HG03565 (cell line): ENCODE data around the gene APBB2.
"Not testable (repeated sequence)": the region's sequence is repeated elsewhere in the genome, so short reads cannot be mapped to it uniquely, and the experiment has no call there.

ENCODE experiments used
- ATAC-seq: cut with Tn5 transposase; IDR thresholded peaks from one replicate; pipeline ENCODE4 v1.9.1; 2021; ENCODE audit warnings: mild to moderate bottlenecking, moderate library complexity; ENCODE audit not compliant: unreplicated experiment

Gene APBB2

DNA sequence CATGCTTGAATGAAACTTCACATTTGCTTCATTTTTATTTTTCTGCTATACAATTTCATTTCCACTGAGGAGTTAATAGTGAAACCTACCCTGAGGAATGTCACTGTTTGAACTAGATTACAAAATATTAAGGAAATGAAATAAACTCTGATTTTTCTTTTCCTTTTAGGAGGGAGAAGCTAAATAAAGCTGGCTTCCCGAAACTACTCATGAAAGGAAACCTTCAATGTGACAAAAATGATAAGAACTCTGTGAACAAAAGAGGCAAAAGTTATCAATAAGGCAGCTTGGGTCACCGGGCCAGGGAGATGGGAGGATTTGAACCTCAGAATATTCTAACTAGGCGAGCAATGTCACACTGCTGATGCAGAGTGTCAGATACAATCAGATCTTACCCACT lies 185.2 kb downstream of the APBB2 start:
- no peak for ATAC-seq

DNA sequence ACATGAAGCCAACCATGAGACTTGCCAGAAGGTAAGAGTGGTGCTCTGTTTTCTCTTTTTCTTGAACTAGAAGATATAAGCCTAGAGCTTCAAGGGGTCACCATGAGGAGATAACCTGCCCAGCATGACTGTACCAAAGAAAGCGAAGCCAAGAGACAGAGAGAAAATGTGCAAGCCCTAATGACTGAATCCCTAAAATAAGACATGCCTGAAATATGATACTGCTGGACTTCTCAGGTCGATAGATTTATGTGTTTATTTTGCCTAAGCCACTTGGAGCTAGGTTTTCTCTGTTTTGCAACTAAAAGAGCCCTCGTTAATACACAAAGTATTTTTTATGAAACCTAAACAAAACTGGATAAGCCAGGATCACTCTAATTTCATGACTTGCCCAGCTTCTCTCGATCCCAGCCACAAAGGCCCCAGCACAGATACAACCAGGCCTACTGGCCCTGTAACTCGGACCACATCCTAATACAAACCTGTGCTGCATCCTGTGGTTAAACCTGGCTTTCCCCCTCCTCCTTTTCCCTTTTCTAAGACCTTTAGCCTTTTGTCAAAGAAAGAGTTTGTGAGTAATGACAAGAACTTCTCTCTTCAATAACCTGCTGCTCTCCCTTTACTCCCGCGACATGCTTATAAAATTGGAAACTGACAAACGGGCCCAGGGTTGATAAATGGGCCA lies 185.8 kb downstream of the APBB2 start:
- ATAC-seq = no peak

DNA sequence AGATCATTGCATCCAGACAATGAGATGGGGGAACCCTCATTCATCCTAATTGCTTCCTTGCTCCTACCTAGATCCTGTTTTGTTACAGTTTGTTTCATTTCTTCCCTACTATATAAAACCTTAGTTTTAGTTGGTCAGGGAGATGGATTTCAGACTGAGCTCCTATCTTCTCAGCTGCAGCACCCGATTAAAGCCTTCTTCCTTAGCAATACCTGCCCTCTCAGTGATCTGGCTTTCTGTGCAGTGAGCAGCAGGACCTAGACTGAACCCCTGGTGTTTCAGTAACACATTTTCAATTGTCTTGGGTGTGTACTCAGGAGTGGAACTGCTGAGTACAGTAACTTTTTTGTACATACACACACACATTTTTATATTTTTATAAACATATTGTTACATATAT lies 187.4 kb downstream of the APBB2 start:
- ATAC-seq = no peak

DNA sequence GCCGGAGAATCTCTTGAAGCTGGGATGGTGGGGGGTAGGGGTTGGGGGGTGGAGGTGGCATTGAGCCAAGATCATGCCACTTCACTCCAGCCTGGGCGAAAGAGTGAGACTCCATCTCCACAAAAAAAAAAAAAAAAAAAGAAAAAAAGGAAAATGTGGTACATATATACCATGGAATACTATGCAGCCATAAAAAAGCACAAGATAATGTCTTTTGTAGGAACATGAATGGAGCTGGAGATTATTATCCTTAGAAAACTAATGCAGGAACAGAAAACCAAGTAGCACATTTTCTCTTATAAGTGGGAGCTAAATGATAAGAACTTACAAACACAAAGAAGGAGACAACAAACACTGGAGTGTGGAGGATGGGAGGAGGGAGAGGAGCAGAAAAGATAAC lies 188.5 kb downstream of the APBB2 start:
- no peak for ATAC-seq

DNA sequence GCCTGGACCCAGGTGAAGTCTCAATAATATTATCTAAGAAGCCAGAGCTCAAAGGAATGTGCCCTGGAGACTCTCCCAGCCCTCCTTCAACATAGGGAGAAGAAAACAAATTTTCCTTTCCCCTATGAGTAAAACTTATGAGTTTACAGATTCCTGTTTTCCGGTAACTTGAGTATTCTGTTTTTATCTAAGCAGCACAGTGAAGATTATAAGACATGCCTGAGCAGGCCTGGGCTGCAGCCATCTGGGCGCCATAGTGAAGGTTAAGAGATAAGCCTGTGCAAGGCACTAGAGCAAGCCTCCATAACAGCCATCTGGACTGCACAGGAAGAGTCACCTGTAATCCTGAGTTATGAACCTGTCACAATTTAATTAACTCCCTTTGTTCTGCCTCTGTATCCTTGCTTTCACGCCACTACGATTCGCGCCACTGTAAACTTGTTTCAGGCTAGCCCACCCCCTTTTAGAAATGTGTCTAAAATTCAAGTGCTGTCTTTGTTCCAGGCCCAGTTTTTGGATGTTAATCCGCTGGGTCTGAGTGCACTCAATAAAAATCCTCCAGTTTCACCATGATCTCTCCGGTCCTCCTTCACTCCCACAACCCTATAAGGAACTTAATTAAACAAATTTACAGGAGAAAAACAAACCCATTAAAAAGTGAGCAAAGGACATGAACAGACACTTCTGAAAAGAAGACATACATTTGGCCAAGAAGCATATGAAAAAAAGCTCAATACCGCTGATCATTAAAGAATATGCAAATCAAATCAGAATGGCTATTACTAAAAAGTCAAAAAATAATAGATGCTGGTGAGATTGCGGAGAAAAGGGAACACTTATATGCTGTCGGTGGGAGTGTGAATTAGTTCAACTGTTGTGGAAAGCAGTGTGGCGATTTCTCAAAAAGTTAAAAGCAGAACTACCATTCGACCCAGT lies 189.5 kb downstream of the APBB2 start:
- no peak for ATAC-seq

DNA sequence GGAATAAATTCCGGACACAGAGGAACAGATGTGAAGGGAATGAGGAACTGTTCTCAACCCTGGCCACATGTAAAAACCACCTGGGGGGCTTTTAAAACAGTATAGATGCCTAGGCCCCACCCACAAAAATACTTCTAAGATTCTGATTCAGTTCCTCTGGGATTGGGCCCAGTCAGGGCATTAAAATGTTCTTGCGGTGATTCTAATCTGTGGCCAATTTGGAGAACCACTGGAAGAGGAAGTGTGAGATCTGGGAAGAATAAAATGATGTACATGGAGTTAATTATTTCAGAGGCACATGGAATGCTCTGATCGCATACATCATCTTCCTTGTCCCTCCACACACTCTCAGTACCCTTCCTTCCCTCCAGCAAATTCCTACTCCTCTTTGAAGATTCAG lies 192.2 kb downstream of the APBB2 start:
- no peak for ATAC-seq

DNA sequence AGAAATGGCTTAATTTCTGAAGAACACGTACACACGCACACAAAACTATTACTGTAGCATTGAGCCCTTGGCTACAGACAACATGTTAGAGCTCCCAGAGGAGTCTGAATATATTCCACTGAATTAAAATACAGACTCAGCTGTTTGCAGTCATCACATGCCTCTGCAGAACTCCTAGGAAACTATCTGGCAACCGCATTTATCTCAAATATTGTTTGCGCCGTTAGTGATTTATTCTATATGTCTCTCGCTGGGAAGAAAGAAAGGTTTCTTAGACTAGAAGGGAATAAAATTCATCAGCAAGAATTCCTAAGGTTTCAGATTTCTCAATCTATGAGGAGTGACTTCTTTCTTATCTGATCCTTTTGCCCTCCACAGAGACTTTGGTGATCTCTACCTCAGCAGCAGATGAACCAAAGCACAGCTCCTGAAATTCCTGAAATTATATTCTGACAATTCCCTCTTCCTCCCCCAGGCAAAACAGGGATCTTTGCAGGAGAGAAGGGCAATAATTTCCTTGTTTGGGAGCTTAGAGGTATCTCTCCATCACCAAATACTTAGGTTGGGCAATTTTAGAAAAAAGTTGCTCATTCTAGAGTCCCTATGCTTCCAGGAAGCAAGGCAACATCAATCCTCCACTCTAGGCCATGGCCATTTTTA lies 199.2 kb downstream of the APBB2 start:
- ATAC-seq = no peak

DNA sequence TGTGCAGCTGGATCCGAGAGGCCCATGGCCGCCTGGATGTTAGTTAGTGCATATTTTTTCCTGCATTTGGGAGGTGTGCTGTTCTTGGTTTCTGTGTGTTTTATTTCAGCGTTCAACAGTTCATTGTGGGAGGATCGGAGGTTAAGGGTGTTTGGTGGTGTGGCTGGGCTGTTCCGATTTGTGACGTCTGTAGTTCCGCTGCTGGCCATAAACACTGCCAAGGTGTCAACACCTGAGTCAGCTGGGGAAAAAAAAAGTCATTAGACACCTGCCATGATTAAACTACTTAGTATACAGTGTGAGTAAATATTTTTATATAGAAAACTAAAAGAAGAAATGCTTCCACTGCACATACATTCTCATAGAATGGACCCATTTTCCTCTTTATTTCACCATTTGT lies 200.2 kb downstream of the APBB2 start:
- no peak for ATAC-seq

DNA sequence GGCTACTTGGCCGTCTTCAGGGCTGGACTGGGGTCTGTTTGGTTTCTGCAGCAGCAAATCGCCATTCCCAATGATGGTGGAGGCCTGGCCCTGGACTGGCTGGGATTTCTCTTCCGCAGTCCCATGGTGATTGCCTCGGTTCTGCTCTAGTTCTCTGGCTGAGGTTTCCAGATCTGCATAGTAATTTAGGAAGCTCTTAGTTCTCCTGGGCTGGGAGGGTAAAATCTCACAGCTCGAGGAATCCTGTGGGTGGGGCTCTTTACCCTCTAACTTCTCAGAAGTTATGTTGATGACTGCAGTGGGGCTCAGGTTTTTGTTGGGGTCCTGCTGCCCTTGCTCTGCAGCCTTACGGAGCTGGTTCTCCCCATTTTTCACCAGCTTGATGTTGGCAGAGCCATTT lies 200.6 kb downstream of the APBB2 start:
- ATAC-seq = no peak

DNA sequence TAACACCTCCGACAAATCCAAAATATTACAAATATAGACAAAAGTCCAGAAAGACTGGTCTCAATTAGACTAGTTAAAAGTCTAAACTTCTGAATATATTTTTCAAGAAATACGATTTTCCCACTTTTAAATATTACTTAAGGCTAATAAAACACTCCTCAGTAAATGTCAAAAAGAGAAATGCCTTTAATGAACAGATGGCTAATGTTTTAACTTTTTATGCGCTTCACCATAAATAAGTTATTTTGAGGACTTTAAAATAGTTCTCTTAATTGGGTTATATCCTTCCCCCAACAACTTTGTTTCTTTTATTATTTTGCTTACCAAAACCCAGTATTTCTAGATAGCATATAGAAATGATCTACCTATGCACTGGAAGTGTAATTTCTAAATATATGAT lies 201.4 kb downstream of the APBB2 start:
- ATAC-seq = no peak

DNA sequence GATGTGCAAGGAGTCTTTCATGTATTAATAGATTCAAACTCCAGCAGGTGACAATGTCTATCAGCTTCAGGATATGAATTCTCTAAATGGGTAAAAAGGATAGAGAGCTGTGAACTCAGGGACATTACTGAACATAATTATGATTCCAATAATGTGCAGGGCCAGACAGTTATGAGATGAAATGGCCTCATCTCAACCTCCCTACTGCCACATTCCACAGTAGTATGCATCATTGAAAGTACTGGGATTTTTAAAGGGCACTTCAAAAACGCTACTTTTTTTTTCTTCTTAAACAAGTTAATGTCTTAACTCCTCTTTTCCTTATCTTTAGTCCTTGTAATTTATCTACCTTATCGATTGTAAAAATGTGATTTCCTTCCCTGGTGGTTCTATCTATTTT lies 202.0 kb downstream of the APBB2 start:
- no peak for ATAC-seq

DNA sequence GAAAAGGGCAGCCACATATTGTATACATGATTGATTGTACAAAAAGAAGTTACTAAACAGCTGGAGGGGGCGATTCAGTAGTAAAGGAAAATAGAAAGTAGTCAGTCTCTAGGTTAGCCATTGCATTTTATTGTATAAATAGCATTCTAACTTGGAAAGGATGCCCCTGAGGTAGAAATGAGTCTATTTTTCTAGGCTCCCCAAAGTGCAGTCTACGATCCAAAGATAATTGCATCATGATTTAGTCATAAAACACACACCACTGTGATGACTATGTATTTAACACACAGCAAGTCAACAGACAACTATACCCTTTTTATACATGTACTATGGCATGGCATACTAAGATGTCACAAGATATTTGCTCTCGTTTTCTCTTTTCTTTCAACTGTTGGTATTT lies 204.9 kb downstream of the APBB2 start:
- no peak for ATAC-seq

DNA sequence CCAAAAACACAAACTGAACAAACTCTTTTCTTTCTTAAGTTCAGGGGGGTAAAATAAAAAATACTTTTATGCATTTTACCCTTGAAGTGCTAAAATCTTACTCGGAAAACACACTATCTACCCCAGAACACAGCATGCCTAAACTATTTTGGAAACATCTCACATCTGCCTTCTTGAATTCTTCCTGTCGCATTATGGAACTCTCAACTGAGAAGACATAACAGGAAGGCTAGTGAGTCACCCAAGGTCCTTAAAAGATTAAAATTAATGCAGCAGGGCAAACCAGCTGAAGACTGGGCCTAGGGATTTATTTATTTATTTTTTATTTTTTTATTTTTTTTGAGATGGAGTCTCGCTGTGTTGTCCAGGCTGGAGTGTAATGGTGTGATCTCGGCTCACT lies 208.2 kb downstream of the APBB2 start:
- ATAC-seq = no peak

DNA sequence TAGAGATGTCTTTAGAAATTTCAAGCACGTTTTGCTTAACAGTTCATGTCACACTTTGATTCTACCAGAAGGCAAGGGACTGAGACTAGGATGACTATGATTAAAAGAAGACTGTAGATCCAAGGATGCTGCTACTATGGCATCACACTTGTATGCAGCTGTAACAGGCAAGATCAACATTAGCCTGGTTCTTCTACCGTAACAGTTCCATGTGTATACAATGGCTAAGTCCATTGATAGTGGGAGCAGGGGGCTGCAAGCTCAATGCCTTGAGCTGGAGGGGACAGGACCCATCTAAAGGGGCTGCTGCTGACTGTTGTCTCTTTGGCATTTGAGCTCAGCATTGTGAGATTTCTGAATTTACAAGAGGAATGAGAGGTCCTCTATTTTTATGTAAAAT lies 212.0 kb downstream of the APBB2 start:
- ATAC-seq = no peak

DNA sequence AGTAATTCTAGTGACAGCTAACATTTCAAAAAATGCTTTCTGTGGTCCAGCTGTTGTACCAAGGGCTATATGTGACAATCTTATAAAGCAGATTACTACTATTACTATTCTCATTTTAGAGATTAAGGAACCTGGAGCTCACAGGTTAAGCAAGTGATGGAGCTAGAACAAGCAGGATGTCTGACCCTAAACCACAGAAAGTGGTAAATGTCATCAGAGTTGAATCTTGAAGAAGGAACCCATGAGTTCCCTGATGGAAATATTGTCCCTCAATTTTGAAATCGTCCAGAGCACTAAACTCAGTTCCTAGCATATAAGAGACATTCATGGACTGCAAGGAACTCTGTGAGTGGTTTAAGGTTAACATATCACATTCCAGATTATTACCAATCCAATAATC lies 214.0 kb downstream of the APBB2 start:
- no peak for ATAC-seq

DNA sequence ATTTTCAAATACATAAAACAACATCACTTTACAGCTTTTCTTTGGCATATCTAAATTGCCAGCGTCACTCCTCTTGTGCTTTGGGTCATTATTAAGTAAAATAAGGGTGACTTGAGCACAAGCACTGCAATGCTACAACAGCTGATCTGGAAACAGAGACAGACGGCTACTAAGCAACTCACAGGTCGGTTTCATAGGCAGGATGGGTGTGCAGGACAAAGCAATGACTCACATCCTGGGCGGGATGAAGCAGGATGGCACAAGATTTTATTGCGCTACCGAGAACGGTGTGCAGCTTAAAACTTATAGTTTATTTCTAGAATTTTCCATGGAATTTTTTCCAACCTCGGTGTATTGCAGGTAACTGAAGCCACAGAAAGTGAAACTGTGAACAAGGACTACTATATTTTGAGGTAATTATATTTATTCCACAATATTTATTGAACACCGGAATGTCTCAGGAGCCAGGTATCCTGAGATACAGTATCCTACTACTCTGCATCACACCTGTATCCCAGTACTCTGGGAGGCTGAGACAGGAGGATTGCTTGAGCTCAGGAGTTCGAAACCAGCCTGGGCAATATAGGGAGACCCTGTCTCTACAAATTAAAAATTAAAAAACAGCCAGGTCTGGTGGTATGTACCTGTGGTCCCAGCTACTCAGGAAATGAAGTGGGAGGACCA lies 215.5 kb downstream of the APBB2 start:
- ATAC-seq = no peak

DNA sequence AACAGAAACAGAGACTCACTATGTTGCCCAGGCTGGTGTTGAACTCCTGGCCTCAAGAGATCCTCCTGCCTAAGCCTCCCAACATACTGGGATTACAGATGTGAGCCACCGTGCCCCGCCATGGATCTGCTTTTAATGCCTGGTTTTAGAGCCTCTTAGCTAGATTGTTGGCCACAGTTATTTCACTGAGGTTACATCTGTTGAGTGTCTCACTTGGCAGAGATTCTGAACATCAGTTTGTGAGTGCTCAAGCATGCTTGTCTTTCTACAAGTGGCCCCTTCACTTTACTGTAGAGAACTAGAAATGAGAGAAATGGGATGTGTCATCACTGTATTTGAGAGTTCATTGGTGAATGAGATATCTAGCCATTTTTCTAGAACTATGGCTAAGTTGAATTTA lies 218.5 kb downstream of the APBB2 start:
- no peak for ATAC-seq

DNA sequence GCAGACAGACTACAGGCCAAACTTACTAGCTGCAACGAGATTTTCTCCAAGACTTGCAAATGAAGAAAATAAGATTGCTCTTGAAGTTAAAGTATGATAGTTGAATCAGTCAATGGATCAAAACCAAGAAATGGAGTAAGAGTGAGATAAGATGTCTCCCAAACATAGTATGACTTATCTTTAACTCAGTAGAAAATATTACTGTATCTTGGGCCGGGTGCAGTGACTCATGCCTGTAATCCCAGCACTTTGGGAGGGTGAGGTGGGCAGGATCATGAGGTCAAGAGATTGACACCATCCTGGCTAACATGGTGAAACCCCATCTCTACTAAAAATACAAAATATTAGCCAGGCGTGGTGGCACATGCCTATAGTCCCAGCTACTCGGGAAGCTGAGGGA lies 220.0 kb downstream of the APBB2 start:
- ATAC-seq = not testable (repeated sequence)

DNA sequence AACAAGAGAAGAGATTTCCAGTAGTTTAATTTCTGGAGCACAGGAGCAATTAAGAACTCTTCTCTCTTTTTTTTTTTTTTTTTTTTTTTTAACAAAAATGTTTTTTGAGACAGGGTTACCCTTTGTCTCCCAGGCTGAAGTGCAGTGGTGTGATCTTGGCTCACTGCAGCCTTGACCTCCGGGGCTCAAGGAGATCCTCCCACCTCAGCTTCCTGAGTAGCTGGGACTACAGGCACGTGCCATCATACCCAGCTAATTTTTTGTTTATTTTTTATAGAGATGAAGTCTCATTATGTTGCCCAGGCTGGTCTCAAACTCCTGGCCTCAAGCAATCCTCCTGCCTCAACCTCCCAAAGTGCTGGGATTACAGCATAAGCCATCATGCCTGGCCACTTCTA lies 221.0 kb downstream of the APBB2 start:
- not testable (repeated sequence) for ATAC-seq

DNA sequence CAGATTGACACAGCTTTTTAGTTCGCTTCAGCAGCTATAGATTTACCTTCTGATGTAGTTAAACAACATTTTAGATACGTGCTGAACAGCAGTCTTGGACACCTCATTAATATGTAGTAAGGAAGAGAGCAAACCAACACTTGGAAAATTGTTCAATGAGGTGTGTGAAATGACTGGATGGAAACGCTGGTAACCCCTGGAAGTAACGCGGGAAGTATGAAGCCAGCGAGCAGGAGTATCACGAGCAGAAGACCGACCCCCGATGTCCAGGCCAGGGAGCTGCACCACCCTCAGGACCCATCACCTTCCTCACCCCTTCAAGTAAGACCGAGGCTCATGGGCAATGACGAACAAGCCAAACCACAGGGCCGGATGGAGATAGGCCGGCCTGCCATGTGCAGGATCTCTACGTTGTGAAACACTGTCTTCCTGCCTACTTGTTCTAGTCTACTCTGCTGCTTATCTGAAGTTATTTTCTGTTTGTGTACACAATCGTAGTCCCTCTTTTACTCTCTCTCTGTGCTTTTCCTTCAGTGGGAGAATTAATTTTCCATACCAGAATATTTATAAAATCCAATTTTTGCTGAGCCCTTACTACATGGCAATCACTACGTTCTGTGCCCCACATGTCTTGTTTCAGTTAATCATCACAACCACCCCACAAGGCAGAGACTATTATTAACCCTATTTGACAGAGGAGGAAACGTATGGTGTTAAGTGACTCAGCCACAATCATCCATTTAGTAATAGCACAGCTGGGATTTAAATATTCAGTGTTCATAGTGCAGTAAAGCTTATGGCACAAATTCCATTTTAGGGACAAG lies 221.7 kb downstream of the APBB2 start:
- ATAC-seq = peak; percentile 68
